Measurements from ENCODE around the gene LRRC26.
A peak's percentile ranks its signal among the peaks of the same experiment; 100 is the strongest.

The LRRC26 gene

DNA sequence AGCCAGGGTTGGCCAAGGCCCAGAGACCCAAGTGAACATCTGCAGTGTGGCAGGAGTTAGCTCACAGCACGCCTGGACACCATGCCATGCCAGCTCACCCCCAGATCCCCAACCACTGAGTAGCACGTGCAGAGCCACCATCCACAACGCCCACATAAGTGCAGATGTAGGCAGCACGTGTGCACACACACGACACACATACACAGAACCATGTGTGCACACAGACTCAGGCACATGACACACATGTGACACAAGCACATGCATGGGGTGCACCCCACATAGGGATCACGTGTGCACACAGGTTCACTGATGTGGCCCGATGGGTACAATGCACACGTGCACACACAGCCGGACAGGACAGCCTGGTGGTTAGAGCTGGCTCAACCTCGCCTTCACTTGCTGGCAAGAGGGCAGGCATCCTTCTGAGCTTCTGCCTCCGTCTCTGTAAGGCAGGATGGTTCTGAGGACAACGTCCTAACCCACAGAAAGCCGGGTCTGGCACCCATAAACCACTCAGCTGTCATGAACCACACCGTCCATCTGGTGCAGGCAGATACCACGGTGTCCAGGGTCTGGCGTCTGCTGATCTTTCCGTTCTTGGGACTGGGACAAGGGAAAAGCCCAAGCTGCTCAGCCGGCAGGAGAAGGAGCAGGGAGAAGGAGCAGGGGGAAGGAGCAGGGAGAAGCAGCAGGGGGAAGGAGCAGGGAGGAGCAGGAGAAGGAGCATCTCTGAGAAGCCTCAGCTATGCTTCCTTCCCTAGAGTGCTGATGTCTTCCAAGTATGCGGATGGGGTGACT is 12.0 kb downstream of the LRRC26 start:
- no peak for DNase-seq

DNA sequence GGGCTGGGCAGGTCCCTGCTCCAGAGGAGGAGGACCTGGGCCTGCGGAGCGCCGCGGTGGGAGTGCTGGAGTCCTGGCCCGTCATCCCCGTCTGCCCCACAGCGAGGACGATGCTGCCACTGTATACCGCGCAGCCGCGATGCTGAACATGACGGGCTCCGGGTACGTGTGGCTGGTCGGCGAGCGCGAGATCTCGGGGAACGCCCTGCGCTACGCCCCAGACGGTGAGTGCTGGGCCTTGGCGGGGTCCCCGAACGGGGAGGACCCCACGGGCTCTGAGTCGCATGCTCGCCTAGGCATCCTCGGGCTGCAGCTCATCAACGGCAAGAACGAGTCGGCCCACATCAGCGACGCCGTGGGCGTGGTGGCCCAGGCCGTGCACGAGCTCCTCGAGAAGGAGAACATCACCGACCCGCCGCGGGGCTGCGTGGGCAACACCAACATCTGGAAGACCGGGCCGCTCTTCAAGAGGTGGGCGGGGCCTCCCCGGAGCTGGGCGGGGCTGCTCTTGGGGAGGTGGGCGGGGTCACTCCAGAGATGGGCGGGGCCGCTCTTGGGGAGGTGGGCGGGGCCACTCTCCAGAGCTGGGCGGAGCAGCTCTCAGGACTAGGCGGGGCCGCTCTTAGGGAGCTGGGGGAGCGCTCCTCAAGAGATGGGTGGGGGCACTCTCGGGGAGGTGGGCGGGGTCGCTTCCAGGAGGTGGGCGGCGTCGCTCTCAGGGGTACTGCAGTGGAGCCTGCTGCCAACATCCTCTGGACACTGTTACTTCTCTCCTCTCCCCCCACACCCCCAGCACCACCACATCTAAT is 13.1 kb downstream of the LRRC26 start:
- DNase-seq: peak in 9 of 56 donors; percentile 21 to 64 (median 32)

DNA sequence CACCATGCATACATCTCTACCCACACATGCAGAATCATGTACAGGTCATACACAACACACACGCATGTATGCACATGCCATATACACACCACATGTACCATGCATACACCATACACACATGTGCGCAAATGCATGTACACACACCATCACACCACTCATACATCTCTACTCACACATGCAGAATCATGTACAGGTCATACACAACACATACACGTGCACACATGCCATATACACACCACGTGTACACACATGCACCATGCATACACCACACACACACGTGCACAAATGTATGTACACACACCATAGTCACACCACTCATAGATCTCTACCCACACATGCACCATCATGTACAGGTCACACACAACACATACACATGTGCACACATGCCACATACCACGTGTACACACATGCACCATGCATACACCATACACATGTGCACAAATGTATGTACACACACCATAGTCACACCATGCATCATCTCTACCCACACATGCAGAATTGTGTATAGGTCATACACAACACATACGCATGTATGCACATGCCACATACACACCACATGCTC is 16.9 kb downstream of the LRRC26 start:
- no peak for DNase-seq

DNA sequence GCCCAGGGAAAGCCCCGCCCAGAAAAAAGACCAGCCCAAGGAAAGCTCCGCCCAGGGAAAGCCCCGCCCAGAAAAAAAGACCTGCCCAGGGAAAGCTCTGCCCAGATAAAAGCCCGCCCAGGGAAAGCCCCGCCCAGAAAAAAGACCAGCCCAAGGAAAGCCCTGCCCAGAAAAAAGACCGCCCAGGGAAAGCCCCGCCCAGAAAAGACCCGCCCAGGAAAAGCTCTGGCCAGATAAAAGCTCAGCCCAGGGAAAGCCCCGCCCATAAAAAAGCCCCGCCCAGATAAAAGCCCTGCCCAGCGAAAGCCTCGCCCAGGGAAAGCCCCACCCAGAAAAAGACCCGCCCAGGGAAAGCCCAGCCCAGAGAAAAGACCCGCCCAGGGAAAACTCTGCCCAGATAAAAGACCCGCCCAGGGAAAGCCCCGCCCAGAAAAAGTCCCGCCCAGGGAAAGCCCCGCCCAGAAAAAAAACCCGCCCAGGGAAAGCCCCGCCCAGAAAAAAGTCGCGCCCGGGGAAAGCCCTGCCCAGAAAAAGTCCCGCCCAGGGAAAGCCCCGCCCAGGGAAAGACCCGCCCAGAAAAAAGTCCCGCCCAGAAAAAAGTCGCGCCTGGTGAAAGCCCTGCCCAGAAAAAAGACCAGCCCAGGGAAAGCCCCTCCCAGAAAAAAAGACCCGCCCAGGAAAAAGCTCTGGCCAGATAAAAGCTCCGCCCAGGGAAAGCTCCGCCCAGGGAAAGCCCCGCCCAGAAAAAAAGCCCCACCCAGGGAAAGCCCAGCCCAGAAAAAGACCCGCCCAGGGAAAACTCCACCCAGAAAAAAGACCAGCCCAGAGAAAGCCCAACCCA is 19.0 kb downstream of the LRRC26 start:
- DNase-seq: peak in 2 of 56 donors; percentile 19 to 54

DNA sequence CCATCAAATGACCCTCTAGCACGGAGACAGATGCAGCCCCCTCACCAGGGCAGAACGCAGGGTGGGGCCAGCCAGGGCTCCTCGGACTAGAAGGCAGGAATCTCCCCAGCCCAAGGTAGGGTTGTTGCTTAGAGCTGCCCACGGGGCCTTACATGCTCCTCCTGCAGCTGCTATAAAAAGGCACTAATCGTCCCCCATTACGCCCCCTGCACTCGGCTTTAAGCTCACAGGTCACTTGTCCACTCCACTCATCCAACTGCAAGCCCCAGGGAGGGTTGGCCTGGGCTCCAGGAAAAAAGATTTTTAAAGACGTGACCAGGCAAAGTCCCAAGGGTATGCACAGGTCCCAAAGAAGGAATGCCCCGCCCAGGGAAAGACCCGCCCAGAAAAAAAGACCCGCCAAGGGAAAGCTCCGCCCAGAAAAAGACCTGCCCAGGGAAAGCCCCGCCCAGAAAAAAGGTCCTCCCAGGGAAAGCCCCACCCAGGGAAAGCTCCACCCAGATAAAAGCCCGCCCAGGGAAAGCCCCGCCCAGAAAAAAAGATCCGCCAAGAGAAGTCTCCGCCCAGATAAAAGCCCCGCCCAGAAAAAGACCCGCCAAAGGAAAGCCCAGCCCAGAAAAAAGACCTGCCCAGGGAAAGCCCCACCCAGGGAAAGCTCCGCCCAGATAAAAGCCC is 19.8 kb downstream of the LRRC26 start:
- no peak for DNase-seq

DNA sequence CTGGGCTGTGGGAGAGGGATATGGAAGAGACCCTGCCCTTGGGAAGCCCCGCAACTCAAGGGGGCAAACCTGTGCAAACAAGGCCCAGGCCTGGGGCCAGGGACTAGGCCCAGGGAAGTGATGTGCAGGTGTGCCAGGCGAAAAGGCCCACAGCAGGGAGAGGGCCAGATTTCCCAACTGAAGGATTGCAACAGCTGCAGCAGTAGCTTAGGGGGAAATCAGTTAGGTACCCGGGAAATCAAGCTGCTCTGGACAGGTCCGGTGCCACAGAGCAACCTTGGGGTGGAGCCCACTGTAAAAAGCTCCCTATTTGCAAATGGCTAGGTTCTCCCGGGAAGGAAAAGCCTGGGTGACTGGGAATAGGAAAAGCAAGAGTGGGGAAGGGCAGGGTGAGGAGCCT is 20.5 kb downstream of the LRRC26 start:
- DNase-seq: no peak

DNA sequence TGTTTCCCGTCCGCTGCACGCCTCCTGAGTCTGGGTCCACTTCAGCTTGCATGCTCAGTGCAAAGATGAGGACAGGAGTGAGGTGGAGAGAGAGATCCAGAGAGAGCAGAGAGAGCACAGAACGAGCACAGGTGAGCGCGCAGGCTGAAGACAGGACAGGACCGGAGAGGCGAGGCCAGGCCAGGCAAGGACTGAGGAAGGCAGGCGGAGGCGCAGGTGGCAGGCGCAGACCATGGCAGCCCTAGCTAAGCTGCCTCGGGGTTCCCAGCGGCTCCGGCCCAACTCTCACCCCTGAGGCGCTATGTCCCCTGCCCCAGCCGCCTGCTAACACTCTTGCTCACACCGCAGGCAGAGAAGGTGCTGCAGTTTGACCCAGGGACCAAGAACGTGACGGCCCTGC is 21.2 kb downstream of the LRRC26 start:
- DNase-seq: no peak

DNA sequence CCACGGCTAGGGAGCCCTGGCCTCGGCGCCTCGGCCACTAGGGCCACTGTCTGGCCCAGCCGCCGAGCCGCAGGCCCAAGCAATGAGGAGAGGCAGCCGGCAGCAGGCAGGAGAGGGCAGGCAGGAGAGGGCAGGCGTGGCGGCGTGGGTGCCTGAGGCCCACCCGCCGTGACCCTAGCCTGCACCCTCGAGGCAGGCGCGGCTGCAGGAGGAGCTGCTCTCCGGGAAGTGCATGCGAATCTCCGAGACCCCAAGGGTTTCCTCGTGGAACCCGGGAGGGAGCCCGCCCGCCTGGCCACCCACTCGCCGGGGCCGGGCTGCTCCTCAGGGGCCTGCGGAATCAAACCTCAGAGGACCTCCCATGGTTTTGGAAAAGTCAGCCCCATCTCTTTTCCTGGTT is 21.6 kb downstream of the LRRC26 start:
- DNase-seq: no peak

DNA sequence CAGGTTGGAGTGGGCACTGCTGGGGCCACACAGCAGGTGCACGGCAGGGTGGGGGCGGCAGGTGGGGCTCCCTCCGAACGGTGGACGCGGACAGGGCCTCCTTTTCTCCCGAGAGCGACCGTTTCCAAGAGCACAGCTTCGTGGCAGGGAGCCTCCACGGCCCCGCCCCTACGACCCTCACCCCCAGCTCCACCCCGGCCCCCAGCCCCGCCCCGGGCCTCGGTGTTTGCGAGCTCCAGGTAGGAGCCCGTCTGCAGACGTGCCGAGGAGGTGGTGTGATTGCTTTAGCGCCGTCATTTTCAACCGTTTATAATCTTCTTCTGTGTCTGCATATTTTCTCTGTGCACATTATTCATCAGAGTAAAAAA is 22.1 kb downstream of the LRRC26 start:
- no peak for DNase-seq

DNA sequence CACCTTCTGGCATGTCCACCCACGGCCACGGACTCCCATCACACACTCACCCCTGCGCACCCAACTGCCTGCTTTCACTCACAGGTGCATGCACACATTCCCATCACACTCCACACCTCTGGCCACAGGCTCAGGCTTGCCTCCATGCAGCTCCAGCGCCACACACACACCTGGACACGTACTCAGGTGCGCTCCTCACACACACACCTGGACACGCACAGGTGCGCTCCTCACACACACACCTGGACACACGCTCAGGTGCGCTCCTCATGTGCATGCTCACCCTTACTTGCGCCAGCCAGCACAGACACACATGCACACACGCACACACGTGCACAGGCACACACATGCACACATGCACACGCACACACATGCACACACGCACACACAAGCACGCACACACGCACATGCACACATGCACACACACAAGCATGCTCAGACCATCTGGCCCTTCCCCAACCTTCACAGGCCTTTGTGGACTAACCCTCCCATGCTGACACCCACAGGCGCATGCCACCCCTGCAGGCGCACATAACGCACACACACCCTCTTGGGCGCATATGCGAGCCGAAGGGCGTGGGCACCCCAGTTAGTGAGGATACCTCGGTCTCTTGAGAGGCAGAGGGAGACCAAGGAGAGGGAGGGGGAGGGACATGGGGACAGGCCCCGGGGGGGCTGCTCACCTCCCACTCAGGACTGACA is 22.6 kb downstream of the LRRC26 start:
- no peak for DNase-seq

DNA sequence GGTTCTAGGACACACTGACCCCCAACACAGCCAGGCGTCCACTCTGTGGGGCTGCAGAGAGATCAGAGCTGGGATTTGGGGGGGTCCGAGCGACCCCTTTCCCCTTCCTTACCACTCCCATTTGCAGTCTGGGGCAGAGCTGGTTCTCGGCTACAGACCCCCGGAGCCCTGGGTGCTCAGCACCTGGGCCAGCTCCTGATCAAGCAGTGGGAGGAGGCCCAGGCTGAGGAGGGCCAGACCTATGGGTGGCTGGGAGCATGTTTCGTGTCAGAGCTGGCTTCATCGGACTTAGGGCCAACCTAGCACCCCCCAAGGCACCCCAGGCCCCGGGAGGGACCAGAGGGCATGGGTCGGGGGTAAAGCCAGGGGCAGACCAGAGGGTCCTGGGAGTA is 23.3 kb downstream of the LRRC26 start:
- DNase-seq: no peak

DNA sequence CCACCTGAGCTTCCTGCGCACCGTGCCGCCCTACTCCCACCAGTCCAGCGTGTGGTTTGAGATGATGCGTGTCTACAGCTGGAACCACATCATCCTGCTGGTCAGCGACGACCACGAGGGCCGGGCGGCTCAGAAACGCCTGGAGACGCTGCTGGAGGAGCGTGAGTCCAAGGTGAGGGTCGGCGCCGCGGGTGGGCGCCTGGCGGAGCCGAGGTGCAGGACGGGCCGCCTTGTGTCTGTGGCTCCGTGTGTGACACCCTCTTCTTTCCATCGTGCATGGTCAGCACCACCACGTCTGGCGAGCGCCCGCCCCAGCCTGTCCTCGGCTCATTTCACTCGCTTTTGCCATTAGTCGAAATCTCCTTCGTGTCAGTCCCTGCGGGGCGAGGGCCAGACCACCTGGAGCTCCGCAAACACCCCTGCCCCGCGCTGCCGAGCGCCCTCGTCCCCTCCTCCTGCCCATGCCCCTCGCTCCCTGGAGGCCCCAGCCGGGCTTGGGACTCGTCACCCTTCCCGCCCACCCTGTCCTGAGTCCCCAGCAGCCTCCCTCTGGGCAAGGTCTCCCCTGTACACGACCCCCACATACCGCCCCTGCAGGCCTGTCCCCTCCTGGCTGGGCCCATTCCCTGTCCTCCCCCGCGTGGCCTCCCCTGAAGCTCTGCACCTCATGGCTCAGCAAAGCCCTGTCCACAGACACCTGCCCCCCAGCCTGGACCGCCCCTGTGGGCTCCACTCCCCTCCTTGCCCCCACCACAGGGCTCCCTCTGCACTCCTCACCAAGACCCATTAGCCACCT is 23.9 kb downstream of the LRRC26 start:
- no peak for DNase-seq

DNA sequence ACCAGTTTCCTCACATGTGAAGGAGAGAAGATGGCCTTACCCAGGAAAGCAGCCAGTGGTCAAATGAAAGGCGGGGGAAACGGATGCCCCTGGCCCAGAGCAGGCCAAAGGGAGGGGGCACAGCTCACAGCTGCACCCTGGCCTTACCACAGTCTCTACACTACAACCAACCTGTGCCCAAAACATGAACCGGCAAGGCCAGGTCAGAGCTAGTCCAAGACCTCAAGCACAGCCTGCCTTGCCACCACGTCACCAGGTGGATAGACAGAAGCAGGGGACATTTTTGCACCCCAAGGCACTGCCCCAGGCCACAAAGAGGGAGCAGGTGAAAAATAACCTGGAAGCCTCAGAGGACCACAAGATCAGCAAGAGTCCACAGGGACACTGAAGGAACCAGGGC is 26.4 kb downstream of the LRRC26 start:
- no peak for DNase-seq

DNA sequence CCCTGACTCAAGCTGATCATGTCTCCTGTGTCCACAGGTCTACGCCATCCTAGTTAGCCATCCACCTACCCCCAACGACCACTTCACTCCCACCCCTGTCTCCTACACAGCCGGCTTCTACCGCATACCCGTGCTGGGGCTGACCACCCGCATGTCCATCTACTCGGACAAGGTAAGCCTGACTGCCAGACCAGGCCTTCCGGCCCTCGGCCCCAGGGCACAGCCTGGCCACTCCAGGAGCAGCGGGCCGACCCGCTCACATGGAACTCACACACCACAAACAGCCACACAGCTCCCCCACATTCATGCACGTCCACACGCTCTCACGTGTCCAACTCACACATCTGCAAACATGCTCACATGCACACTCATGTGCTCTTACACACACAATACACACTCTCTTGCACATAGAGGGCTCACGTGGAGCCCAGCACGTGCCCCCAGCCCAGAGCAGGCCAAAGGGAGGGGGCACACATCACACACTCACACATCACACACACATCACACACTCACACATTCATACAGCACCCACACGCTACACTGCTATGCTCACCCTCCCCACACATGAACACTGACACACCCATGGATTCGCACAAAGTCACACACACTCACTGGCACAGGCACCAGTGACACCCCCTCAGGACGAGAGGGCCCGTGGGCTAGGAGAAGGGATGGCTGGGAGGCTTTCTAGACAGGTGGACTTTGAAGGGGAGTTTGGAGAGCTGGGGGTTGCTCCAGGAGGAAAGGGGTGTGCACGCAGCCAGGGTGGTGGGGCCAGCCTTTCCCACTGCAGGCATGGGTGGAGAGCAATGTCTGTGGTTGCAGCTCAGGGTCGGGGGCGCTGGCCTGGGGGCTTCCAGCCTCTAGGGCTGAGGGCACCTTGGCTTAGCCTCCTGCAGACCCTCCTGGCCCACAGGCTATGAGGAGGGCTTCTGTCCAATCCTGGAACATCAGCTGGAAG is 27.6 kb downstream of the LRRC26 start:
- DNase-seq: no peak

DNA sequence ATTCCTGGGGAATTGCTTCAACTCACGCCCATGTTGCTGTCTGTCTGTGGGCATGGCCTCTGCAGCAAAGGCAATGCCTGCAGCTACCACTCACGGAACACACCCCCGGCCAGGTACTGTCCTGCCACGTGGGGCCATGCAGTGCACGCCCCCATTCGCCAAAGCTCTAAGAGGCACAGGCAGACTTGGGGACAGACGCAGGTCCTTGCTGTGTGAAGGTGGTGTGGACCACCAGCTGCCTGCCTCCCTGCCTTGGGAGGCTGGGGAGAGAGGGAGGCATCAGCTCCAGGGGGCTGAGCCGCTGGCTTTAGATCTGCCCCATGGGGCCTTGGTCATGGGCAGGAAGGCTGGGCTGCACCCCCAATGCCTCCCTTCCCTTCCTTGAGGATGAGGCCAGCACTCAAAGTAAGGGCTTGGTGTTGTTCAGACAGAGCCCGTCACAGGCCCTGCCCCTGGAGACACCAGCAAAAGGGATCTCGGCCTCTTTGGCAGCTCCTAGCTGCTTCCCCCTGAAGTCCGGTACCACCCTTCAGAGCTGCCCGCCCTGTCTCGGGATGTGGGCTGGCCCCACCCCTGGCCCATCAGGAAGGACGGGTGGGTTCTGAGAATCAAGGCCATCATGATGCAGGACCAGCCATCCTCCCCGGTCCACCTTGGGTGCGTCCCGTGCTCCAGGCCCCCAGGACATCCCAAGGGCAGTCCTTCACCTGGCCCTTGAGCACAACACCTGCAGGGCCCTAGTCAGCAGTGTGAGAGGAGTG is 28.6 kb downstream of the LRRC26 start:
- no peak for DNase-seq

DNA sequence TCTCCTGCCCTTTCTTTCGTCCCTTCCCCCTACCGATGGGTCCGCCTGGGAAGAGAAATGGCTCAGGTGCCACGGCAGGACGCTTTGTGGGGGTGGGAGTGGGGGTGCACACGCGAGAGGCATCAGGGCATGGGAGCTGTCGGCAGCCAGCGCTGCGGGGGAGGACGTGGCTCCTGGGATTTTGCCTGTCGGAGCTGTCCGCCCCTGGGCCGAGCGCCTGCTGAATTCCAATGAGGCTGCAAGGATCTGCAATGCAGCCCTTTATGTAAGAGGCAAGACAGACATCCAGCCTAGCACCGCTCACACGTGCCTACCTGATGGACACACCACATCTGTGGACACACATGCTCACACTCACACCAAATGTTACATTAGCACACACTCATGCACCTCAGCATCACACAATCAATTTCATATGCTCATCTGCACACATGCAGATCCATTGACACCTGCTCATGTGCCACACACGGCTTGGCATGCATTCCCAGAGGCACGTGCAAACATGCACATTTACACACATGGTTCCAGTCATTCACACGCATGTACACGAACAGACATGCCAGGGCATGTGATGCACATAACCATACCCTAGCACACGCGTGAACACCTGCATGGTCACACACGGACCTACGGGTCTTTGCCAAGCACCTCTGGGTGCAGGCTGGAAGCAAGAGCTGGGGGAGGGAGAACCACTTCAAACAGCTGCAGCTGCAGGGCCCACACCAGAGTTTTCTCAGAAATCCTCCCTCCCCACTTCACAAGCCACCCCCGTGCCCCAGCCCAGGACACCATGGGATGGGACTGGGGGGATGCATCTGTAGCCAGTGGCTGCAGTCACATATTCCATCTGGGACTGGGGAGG is 29.5 kb downstream of the LRRC26 start:
- peak in 21 of 56 donors; percentile 22 to 67 (median 39) for DNase-seq
